HG02798 (cell line): ENCODE data around the gene ZNF787.
"Not testable (repeated sequence)": the region's sequence is repeated elsewhere in the genome, so short reads cannot be mapped to it uniquely, and the experiment has no call there.

ENCODE experiments used
- ATAC-seq: cut with Tn5 transposase; IDR thresholded peaks from one replicate; pipeline ENCODE4 v1.9.1; 2021; ENCODE audit warnings: mild to moderate bottlenecking; ENCODE audit not compliant: unreplicated experiment, poor library complexity

ZNF787 gene

GRCh38 chr19:56107626-56108351 lies 13.3 kb downstream of the ZNF787 start:
- no peak for ATAC-seq

GRCh38 chr19:56106993-56107392 lies 14.1 kb downstream of the ZNF787 start:
- ATAC-seq = no peak

- no peak for ATAC-seq
Measured at GRCh38 chr19:56106397-56106849, 14.7 kb downstream of the ZNF787 start.

GRCh38 chr19:56105831-56106396 lies 15.2 kb downstream of the ZNF787 start:
- not testable (repeated sequence) for ATAC-seq

- ATAC-seq = no peak
Measured at GRCh38 chr19:56105090-56105701, 15.9 kb downstream of the ZNF787 start.

GRCh38 chr19:56104423-56104822 lies 16.7 kb downstream of the ZNF787 start:
- ATAC-seq = no peak

GRCh38 chr19:56103027-56103614 lies 18.0 kb downstream of the ZNF787 start:
- ATAC-seq = no peak

- ATAC-seq = no peak
Measured at GRCh38 chr19:56101746-56102535, 19.2 kb downstream of the ZNF787 start.

GRCh38 chr19:56101095-56101494 lies 20.0 kb downstream of the ZNF787 start:
- no peak for ATAC-seq

- no peak for ATAC-seq
Measured at GRCh38 chr19:56099638-56100539, 21.2 kb downstream of the ZNF787 start.

GRCh38 chr19:56098731-56099568 lies 22.1 kb downstream of the ZNF787 start:
- ATAC-seq = no peak

GRCh38 chr19:56098237-56098636 lies 22.9 kb downstream of the ZNF787 start:
- ATAC-seq = not testable (repeated sequence)

- ATAC-seq = no peak
Measured at GRCh38 chr19:56097776-56098175, 23.3 kb downstream of the ZNF787 start.

GRCh38 chr19:56097306-56097705 lies 23.8 kb downstream of the ZNF787 start:
- ATAC-seq = no peak

- no peak for ATAC-seq
Measured at GRCh38 chr19:56096665-56097064, 24.4 kb downstream of the ZNF787 start.

- ATAC-seq = no peak
Measured at GRCh38 chr19:56094449-56094848, 26.6 kb downstream of the ZNF787 start.

- no peak for ATAC-seq
Measured at GRCh38 chr19:56092685-56093631, 28.1 kb downstream of the ZNF787 start.
